Right lung (tissue), 5 donors: Measurements from ENCODE around the gene LHFPL5. TPM values are rescaled to one million over a fixed set of nuclear protein-coding genes. Genes with fewer than 3 reads are reported as not detected.

Experiments
- DNase-seq, 2 donors: peaks; one replicate each; pipeline ENCODE4 v3.0.0-alpha.2; 2013
- polyA plus RNA-seq, 5 donors: library from polyadenylated mRNA; unstranded; fragments of 120-200 nt; gene quantifications; one replicate each; pipeline versions ENCODE4 v1.2.1 to v1.2.3, GENCODE V29; 2013; ENCODE audit warnings: inconsistent platforms in 1 of 5, low replicate concordance in 1 of 5; ENCODE audit not compliant: insufficient read length in 5 of 5, insufficient read depth in 1 of 5

Gene LHFPL5
- polyA plus RNA-seq, 5 donors, result not detected

- DNase-seq, result no peak
These were observed 47.8 kb downstream of the LHFPL5 start for GRCh38 chr6:35852994-35853393.

- DNase-seq, result no peak
These were observed 51.1 kb downstream of the LHFPL5 start for GRCh38 chr6:35856250-35856649.

GRCh38 chr6:35857853-35858252 lies 52.7 kb downstream of the LHFPL5 start:
- DNase-seq, result no peak

GRCh38 chr6:35859367-35859766 lies 54.2 kb downstream of the LHFPL5 start:
- DNase-seq, result no peak

Other genes starting within 250 kb of the LHFPL5 start
- 10 to 100 TPM; 15.8 to 19.5 (median 16.6) TPM for gene FKBP5, start 116.4 kb upstream of the LHFPL5 start, polyA plus RNA-seq
- under 1 TPM; 0.70 to 0.93 (median 0.82) TPM for gene ARMC12, start 68.3 kb upstream of the LHFPL5 start, polyA plus RNA-seq
- gene CLPSL2, start 28.8 kb upstream of the LHFPL5 start, polyA plus RNA-seq, result not detected
- not detected for gene CLPSL1, start 24.3 kb upstream of the LHFPL5 start, polyA plus RNA-seq
- gene CLPS, start 8.0 kb upstream of the LHFPL5 start, polyA plus RNA-seq, result not detected
- gene SRPK1, start 115.7 kb downstream of the LHFPL5 start, polyA plus RNA-seq, result 10 to 100 TPM; 28.7 to 47.1 (median 38.8) TPM
- gene SLC26A8, start 219.3 kb downstream of the LHFPL5 start, polyA plus RNA-seq, result under 1 TPM; 0.26 to 0.60 (median 0.48) TPM
- 10 to 100 TPM; 52.1 to 74.7 (median 70.9) TPM for gene MAPK14, start 222.5 kb downstream of the LHFPL5 start, polyA plus RNA-seq